NCI-H2227 treated with DMSO at 0.1 percent for 48 hours (cell line): ENCODE data around the gene ANKRD50.

Experiments
- DNase-seq: peaks from one replicate; lab custom pipeline; 2025; lab: John Stamatoyannopoulos, UW

Gene ANKRD50

DNA sequence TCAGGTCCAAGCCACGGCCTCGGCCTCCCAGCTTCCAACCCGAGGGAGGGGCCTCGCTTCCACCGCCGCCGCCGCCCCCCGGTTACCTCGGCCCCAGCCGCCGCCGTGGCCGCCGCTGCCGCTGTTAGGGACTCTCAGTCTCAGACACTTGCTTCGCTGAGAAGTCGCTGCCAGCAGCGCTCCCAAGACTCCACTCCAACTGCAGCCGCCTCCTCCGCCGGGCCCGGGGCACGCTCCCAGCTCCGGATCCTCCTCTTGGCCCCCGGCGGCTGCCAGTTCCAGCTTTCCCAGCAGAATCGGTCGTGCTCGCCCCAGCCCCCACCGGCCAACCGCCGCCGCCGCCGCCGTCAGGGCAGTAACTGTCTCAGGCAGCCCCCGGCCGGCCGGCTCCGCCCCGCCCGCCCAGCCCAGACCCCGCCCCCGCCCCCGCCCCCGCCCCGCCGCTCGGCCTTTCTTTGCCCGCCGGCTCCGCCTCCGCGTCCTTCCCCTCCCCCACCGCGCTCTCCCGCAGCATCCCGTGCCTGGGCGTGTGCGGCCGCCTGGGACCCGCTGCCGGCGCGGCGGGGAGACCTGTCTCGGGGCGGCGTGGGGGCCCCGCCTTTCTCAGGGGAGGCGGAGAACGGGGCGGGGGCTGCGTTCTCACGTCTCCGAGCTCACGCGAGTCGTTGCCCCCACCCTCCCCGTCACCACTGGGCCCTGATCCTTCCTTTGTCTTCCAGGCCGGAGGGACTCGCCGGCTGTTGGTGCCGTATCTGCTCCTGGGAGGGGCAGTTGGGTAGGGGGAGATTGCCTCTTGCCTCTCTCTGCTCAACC, at the start of gene ANKRD50:
ANKRD50 (minus strand) TSS at position 361 of the 813 bp plus-strand sequence. CDS start 2,221 bp downstream, outside the sequence.
- peak; percentile 80 for DNase-seq

DNA sequence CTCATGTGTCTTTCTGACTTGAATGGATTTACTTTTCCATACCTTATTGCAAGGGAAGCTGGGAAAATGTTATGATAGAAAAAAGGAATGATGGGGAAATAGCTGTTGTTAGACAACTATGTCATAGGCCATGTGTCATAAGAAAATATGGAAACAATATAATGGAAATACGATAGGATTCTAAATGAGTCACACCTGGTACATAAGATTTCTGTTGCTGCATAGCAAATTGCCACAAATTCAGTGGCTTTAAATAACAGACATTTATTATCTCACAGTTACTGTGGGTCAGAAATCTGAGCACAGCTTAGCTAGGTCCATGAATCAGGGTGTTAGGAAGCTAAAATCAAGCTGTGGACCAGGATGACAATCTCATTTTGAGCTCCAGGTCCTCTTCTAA, 44.6 kb upstream of the ANKRD50 start:
- DNase-seq: no peak

DNA sequence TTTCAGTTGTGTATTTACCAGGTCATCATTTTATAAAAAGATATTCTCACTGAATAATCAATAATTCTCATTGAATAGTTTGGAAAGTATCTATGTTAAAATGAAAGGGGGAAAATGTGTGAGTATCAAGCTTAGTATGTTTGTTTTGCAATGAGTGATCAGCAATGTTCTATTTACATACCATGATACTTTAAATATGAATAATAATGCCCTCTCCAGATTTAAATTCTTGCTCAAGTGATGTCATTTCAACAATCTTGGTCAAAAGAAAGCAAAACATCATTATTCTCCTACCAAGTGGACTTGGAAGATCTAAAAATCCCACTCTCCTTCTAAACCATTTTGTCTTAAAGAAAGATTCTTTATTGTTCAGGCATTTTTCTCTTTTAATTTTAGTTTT, 42.1 kb upstream of the ANKRD50 start:
- DNase-seq: no peak

DNA sequence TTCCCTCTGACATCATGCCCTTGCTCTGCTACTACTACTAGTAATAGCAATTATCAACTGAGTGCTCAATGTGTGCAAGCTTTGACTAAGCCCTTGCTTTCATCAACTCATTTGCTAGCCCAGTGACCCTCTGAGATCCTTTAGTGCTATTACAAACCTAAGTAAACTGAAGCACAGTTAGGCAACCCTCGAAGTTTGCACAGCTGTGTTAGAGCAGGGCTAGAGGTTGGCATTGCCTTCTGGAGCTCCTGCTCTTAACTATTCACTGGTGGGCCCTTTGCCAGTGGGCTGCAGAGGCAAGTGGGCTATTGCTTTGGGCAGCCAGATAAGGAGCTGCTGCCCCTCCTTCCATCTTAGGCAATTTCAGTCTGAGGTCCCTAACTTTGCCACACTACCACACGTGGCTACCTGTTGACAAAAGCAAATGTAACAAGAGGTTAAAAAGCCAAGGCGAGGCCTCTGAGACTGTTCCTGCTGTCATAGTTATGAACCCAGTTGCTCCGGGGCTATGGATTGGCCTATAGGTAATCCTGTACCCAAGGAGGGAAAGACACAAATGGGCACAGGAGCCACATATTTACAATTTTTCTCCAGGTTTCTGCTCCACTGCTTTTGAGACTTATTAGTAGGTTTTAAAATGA, 41.5 kb upstream of the ANKRD50 start:
- no peak for DNase-seq

DNA sequence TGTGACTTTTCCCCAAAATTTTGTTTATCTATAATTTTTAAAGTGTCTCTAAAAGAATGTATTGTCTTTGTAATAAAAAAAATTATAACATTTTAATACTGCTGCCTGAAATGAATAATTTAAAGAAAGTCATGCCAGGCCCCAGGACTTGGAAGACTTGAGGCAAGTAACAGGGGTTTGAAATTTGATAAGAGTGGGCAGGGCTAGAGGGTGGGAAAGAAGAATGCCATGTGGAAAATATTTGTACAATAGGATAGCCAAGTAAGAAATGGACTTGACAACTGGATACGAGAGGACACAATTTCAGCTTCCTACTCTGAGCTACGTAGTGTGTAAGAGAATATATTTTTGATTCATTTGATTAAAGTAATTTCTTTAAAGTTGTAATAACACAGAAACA, 36.9 kb upstream of the ANKRD50 start:
- DNase-seq: no peak

- DNase-seq: no peak
Measured at GRCh38 chr4:124748965-124749364, 36.4 kb upstream of the ANKRD50 start.

GRCh38 chr4:124745985-124746801, 33.7 kb upstream of the ANKRD50 start:
- no peak for DNase-seq

GRCh38 chr4:124743711-124744110, 31.2 kb upstream of the ANKRD50 start:
- DNase-seq: no peak

DNA sequence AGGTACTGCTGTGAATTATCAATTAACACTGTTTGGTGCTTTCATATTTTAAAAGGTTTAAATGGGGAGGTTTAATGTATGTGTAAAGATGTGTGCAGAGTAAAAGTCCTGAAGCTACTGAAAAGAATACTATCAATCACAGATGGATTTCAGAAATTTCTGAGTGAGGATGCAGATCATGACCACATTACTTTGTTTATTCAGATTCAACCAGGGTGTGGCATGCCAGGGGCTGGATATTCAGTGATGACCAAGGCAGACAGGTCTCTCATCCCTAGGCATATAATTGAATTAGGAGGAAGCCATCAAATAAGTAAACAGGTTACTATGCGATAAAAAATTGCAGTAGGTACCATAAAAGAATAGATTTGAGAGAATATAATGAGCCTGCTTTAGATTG, 28.0 kb upstream of the ANKRD50 start:
- no peak for DNase-seq

- DNase-seq: no peak
Measured at GRCh38 chr4:124738994-124739393, 26.5 kb upstream of the ANKRD50 start.

DNA sequence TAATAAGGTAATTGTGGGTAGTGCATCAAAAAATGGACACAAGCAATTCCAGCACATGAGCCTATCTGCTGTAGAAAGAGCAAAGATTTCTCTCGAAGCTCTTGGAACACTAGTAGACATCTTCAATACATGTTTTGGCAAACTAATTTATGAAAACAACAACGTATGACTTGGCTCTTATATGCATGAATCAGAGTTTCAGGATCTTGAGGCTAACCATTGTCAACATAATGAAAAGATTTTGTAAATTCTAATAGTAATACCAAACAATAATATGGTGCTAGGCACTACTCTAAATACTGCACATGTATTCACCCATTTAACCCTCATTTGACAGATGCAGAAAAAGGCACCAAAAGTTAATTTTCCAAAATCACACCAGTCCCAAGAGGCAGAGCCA, 25.1 kb upstream of the ANKRD50 start:
- no peak for DNase-seq

DNA sequence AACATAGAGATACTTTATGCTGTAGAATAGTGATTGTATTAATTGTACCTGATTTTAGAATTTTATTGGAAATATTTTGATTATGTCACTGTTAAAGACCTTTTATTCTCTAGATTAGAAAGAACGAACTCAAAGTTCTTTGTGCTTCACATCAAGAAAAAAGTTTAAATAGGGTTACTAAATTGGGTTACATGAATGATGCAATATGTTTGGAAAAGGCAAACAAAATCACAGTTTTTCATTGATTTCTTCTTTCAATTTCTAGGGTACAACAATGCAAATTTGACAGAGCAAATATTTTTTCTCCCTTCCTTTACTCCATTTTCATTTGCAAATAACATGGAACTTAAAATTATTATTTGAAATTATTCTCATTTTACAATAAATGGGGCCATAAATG, 24.0 kb upstream of the ANKRD50 start:
- DNase-seq: no peak

DNA sequence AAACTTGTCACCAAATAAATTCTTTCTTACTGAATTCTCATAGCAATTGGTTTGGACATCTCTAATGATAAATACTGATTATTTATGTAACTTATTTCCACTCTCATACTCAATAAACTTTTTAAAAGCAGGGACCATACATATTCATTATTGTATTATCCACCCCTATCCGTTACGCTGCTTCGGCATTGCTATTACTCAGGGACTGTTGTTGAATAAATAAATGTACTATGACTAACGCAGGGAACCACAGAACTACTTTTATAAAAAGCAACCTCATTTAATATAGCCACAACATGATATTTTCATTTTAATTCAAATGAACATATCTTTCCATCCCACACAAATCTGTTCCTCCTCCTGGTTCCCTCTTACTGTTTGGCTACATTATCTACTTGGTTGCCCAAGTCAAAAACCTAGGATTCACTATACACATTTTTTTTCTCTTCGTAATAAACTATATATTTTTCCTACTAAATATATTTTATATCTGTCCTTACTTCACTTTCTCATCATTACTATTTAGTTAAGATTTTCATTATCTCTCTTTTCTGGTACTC, 14.9 kb upstream of the ANKRD50 start:
- DNase-seq: no peak

DNA sequence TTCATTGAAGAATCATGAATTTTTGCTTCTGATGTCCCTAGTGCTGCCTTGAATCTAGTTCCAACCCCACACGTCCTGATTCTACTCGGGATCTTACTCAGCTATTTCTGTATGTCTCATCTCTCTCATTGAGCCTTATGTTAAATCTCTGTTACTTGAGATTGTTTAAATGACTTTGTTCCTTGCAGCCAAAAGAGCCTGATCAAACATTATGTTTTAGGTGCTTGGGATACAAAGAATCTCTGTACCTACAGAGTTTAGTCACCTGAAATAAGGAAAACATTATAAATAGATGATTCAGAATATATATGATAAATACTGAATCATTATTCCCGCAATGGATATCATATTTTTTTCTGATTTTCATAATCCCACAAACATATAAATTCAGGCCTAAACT, 13.7 kb upstream of the ANKRD50 start:
- DNase-seq: no peak

- no peak for DNase-seq
Measured at GRCh38 chr4:124722071-124722470, 9.5 kb upstream of the ANKRD50 start.

DNA sequence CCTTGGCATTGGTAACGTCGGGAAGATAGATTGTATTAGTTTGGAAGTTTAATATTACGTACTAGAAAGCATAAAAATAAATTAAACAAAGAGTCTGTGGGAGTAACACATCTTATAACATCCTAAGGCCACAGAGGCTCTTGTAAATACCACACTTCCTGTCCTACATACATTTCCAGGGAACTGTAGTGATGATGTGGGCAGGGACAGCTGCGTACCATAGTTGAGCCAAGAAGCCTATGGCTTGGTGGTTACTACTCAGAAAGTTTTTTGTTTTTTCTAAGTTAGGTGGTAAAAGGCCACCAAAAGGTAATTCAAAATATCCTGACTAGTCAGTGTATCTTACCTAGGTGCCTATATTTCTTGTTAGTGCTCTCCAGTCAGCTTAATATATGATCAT, 4.6 kb upstream of the ANKRD50 start:
- DNase-seq: no peak

- DNase-seq: peak; percentile 58
Measured at GRCh38 chr4:124713185-124713592, 657 bp upstream of the ANKRD50 start.

GRCh38 chr4:124711471-124712371, 811 bp downstream of the ANKRD50 start:
- DNase-seq: peak; percentile 44

- DNase-seq: no peak
Measured at GRCh38 chr4:124710911-124711310, 1.6 kb downstream of the ANKRD50 start.

GRCh38 chr4:124710015-124710741, 2.4 kb downstream of the ANKRD50 start:
- DNase-seq: no peak
